ENCODE results near the gene SLC2A1.

Gene SLC2A1

DNA sequence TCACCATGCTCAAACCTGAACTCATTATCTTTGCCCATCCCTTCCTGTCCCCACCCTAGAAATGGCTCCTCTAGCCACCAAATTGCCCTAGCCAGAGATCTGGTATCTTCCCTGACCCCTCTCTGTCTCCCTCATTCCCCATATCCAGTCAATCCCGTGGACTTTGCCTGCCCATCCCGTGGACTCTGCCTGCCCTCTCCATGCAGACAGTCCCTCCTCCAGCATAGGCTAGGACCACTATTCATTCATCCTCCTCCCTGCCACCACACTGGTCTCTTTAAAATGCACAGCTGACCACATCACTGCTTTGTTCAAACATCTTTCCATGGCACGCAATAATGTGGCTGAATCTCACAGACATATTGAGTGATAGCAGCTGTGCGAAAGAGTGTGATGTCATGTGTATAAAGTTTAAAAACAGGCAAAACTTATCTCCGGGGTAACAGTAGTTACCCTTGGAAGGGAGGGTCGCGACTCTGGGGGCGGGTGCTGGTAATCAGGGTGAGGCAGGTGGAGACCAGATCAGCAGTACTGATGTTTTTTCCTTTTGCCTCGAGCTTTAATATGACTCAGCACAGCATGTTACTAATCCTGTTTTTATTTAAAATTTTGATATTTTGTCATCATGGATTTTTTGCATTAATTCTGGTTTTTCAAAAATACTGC is 4.8 kb upstream of the SLC2A1 start (continued):
- TF ChIP-seq ZNF501 (tag by site-specific recombination; IDR thresholded peaks at IDR 0.05) (no peak), ZNF837 (tag by site-specific recombination; IDR thresholded peaks at IDR 0.05) (no peak), ZNF530 (tag by site-specific recombination; IDR thresholded peaks at IDR 0.05; ENCODE audit: low read depth) (no peak), KLF1 (tag by site-specific recombination; IDR thresholded peaks at IDR 0.05) (peak; percentile 63), SCRT1 (tag by site-specific recombination; IDR thresholded peaks at IDR 0.05; ENCODE audit: borderline replicate concordance) (no peak), ZNF221 (tag by site-specific recombination; IDR thresholded peaks at IDR 0.05; ENCODE audit: borderline replicate concordance) (no peak), REPIN1 (tag by site-specific recombination; IDR thresholded peaks at IDR 0.05; ENCODE audit: low read depth) (no peak), ZNF610 (tag by site-specific recombination; IDR thresholded peaks at IDR 0.05; ENCODE audit: borderline replicate concordance) (no peak), ZNF521 (tag by site-specific recombination; IDR thresholded peaks at IDR 0.05) (no peak), ZNF792 (tag by site-specific recombination; IDR thresholded peaks at IDR 0.05) (no peak), ZNF560 (tag by site-specific recombination; IDR thresholded peaks at IDR 0.05; ENCODE audit: borderline replicate concordance) (no peak), ZNF654 (tag by site-specific recombination; IDR thresholded peaks at IDR 0.05; ENCODE audit: low read depth) (no peak), ZNF391 (tag by site-specific recombination; IDR thresholded peaks at IDR 0.05; ENCODE audit: borderline replicate concordance, low read depth) (no peak), ZNF707 (tag by site-specific recombination; IDR thresholded peaks at IDR 0.05) (no peak), BCL11A (tag by site-specific recombination; IDR thresholded peaks at IDR 0.05; ENCODE audit: low read depth) (no peak), KLF7 (tag by site-specific recombination; IDR thresholded peaks at IDR 0.05; ENCODE audit: borderline replicate concordance) (no peak), ZBTB8A (tag by site-specific recombination; IDR thresholded peaks at IDR 0.05) (no peak), ZNF548 (tag by site-specific recombination; IDR thresholded peaks at IDR 0.05) (no peak), ZXDB (tag by site-specific recombination; IDR thresholded peaks at IDR 0.05) (0 out of 2 replicates have a peak, but pooled peaks have one; percentile 8), SP7 (tag by site-specific recombination; IDR thresholded peaks at IDR 0.05) (peak; percentile 17; the same call in 1 of the 2 replicates), ZEB2 (tag by site-specific recombination; IDR thresholded peaks at IDR 0.05) (peak; percentile 32; the same call in 1 of the 2 replicates), ZNF514 (tag by site-specific recombination; IDR thresholded peaks at IDR 0.05) (no peak), SCRT2 (tag by site-specific recombination; IDR thresholded peaks at IDR 0.05) (no peak), WT1 (tag by site-specific recombination; IDR thresholded peaks at IDR 0.05) (no peak), ZBTB7A (tag by site-specific recombination; IDR thresholded peaks at IDR 0.05; ENCODE audit: low read depth) (no peak), SP2 (tag by site-specific recombination; IDR thresholded peaks at IDR 0.05) (peak; percentile 44), ZNF121 (tag by site-specific recombination; IDR thresholded peaks at IDR 0.05) (no peak)
- TF ChIP-seq, protein P1, sequence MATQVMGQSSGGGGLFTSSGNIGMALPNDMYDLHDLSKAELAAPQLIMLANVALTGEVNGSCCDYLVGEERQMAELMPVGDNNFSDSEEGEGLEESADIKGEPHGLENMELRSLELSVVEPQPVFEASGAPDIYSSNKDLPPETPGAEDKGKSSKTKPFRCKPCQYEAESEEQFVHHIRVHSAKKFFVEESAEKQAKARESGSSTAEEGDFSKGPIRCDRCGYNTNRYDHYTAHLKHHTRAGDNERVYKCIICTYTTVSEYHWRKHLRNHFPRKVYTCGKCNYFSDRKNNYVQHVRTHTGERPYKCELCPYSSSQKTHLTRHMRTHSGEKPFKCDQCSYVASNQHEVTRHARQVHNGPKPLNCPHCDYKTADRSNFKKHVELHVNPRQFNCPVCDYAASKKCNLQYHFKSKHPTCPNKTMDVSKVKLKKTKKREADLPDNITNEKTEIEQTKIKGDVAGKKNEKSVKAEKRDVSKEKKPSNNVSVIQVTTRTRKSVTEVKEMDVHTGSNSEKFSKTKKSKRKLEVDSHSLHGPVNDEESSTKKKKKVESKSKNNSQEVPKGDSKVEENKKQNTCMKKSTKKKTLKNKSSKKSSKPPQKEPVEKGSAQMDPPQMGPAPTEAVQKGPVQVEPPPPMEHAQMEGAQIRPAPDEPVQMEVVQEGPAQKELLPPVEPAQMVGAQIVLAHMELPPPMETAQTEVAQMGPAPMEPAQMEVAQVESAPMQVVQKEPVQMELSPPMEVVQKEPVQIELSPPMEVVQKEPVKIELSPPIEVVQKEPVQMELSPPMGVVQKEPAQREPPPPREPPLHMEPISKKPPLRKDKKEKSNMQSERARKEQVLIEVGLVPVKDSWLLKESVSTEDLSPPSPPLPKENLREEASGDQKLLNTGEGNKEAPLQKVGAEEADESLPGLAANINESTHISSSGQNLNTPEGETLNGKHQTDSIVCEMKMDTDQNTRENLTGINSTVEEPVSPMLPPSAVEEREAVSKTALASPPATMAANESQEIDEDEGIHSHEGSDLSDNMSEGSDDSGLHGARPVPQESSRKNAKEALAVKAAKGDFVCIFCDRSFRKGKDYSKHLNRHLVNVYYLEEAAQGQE (tag by site-specific recombination; IDR thresholded peaks at IDR 0.05) = no peak
- TF ChIP-seq, protein P2, sequence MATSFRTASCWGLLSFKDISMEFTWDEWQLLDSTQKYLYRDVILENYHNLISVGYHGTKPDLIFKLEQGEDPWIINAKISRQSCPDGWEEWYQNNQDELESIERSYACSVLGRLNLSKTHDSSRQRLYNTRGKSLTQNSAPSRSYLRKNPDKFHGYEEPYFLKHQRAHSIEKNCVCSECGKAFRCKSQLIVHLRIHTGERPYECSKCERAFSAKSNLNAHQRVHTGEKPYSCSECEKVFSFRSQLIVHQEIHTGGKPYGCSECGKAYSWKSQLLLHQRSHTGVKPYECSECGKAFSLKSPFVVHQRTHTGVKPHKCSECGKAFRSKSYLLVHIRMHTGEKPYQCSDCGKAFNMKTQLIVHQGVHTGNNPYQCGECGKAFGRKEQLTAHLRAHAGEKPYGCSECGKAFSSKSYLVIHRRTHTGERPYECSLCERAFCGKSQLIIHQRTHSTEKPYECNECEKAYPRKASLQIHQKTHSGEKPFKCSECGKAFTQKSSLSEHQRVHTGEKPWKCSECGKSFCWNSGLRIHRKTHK (tag by site-specific recombination; IDR thresholded peaks at IDR 0.05) = no peak
- TF ChIP-seq, protein P3, sequence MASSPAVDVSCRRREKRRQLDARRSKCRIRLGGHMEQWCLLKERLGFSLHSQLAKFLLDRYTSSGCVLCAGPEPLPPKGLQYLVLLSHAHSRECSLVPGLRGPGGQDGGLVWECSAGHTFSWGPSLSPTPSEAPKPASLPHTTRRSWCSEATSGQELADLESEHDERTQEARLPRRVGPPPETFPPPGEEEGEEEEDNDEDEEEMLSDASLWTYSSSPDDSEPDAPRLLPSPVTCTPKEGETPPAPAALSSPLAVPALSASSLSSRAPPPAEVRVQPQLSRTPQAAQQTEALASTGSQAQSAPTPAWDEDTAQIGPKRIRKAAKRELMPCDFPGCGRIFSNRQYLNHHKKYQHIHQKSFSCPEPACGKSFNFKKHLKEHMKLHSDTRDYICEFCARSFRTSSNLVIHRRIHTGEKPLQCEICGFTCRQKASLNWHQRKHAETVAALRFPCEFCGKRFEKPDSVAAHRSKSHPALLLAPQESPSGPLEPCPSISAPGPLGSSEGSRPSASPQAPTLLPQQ (tag by site-specific recombination; IDR thresholded peaks at IDR 0.05) = no peak
- TF ChIP-seq, protein P4, sequence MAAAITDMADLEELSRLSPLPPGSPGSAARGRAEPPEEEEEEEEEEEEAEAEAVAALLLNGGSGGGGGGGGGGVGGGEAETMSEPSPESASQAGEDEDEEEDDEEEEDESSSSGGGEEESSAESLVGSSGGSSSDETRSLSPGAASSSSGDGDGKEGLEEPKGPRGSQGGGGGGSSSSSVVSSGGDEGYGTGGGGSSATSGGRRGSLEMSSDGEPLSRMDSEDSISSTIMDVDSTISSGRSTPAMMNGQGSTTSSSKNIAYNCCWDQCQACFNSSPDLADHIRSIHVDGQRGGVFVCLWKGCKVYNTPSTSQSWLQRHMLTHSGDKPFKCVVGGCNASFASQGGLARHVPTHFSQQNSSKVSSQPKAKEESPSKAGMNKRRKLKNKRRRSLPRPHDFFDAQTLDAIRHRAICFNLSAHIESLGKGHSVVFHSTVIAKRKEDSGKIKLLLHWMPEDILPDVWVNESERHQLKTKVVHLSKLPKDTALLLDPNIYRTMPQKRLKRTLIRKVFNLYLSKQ (tag by site-specific recombination; IDR thresholded peaks at IDR 0.05; ENCODE audit: borderline replicate concordance) = no peak
- TF ChIP-seq, protein P5, sequence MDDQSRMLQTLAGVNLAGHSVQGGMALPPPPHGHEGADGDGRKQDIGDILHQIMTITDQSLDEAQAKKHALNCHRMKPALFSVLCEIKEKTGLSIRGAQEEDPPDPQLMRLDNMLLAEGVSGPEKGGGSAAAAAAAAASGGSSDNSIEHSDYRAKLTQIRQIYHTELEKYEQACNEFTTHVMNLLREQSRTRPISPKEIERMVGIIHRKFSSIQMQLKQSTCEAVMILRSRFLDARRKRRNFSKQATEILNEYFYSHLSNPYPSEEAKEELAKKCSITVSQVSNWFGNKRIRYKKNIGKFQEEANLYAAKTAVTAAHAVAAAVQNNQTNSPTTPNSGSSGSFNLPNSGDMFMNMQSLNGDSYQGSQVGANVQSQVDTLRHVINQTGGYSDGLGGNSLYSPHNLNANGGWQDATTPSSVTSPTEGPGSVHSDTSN (CRISPR knock-in tag; IDR thresholded peaks at IDR 0.05) = no peak
